ENCODE data around the gene VHLL.
"Not testable (repeated sequence)": the region's sequence is repeated elsewhere in the genome, so short reads cannot be mapped to it uniquely, and the experiment has no call there.

Gene VHLL

DNA sequence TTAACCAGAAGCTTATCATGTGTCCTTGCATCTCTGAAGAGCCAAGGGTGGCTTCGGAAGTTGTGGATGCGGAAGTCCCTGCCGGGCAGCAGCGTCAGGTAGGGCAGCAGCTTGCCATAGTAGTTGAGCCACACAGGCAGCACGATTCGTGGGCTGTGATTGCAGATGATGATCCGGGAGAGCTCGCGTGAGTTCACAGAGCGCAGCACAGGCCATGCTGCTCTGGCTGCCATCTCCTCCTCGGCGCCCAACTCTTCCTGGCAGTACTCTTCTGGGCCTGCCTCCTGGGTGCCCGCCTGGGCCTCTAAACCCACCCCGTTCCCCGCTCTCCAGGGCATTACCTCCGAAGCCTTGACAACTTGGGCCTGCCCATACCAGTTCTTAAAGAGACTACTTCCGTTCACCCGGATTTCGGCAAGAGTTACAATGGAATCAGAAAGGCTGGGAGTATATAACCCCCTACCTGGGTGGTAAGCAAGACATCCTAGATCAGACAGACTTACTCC, at the start of gene VHLL:
Gene VHLL, minus strand, starts transcription at position 456 of the 506 bp plus-strand sequence. Its CDS starts 118 bp downstream, at position 338.
- no peak for FAIRE-seq

DNA sequence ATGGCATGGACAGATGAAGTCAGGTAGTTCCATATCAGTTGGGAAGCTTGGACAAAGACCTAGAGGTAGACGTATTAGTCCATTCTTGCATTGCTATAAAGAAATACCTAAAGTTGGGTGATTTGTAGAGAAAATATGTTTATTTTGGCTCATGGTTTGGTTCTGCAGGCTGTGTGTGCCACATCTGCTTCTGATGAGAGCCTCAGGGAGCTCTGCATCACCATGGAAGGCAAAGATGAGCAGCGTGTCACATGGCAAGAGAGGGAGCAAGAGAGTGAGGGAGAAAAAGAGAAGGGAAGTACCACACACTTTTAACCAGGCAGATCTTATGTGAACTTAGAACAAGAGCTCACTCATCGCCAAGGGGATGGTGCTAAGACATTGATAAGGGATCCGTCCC, 48.2 kb upstream of the VHLL start:
- no peak for FAIRE-seq

DNA sequence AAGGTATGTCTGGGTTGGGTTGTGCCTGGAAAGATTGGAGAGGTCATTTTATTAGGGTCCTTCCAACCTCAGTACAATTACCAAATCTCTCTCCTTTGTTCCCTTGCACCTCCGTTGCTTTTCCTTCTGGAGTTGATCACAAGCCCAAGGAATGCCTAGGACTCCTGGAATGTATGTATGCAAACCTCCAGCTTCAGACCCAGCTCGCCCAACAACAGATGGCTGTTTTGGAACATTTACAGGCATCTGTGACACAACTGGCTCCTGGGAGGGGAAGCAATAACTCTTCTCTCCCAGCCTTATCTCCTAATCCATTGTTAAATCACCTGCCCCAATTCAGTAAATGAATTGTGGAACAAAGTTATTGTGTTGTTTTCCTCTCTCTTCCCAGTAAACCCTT, 47.5 kb upstream of the VHLL start:
- FAIRE-seq, result no peak

DNA sequence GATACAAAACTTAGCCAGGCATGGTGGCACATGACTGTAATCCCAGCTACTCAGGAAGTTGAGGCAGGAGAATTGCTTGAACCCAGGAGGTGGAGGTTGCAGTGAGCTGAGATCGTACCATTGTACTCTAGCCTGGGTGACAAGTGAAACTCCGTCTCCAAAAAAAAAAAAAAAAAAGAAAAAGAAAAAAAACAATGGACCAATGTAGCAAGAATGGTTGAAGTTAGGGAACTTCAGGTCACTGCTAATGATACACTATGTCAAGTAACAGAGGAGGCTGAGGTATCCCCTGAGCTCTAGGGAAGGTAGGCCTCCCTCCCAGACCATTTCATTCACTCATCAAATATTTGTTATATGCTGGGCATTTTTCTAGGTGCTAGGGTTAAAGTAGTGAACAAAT, 46.9 kb upstream of the VHLL start:
- not testable (repeated sequence) for FAIRE-seq

DNA sequence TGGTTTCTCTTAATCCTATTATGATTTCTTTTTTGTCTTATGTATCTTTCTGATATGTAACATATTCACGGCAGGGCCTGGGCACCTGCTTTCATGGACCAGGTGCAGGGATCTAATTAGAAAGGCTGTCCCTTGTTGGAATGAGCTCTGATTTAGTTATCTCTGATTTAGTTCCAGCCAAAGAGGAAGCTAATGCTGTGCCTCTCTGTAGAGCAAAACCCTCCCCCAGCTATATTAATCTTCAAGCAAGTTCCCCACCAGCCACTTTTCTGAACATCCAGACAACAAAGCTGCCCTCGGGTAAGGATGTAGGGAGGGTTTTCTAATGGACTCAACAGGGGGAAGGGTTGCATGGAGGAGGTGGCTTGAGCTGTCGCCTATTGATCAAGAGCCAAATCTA, 45.3 kb upstream of the VHLL start:
- no peak for FAIRE-seq

DNA sequence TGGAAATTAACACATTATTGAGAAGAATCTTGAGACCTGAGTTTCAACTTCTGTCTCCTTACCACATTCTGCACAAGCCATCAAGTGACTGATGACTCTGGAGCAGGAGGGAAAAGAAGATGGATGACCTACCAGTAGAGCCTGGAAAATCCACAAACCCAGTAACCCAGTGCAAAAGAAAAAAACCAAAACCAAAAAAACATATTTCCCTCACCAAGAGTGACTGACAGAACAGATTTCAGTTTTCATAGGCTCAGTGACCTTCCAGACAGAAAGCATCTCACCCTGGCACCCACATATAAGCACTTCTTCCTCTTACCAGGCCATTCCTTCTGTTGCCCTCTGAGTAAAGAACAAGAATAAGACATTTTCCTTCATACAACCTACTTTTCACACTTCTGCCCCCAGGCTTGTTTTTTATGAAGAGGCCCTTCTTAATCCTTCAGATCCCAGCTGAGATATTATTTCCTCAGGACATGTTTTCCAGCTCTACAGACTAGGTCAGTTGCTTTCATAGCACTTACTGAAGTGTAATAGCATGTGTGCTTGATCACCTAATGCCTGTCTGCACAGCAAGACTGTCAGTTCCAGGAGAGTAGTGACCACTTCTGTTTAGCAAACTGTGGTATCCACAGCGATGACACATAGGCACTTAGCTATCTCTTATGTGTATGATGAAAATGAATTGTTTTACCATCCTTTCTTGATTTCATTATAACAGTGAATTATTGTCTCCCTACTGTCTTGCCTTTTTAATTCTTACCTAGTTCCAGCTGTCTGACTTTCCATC, 43.3 kb upstream of the VHLL start:
- FAIRE-seq, result no peak

DNA sequence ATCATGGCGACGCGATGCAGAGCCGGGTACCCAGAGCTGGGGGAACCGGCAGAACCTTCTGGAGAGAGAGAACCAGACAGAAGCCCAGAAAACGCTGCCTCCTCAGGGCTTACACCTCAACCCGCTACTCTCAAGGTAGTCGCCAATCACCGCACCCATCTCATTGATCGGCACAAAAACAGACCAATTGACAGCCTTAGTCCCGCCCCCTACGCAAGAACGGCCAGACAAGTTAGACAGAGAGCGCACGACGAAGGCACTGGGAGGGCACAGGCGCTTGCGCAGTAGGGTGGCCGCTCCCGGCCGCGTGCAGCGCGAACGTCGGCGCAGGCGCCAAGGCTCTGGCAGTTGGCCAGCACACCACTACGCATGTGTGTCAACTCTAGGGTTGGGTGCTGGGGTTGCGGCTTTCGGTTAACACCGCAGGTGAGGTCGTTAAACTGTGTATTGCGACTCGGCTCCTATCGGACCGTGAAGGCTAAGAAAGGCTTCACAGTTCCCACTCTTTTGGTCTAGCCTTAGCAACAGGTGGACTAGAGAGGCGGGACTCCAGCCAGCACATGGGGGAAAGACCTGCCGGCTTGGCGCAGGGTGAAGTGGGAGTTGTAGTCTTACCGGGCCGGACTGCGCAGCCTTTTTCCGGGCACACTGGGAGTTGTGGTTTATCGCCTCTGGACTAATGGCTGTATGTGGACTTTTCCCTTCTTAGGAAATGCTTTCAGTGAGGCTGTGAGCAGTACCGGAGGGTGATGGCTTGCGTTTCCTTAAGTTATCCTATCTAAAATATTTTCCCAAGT, 39.3 kb upstream of the VHLL start, which contains the start of the genes CCT3 and TSACC:
Gene CCT3, minus strand, starts transcription at position 113 of the 797 bp plus-strand sequence. Its CDS starts 108 bp downstream, at position 5.
Gene TSACC, plus strand, starts transcription at position 347 of the 797 bp plus-strand sequence. CDS start 1,232 bp downstream, outside the sequence.
- peak; percentile 89 for FAIRE-seq

DNA sequence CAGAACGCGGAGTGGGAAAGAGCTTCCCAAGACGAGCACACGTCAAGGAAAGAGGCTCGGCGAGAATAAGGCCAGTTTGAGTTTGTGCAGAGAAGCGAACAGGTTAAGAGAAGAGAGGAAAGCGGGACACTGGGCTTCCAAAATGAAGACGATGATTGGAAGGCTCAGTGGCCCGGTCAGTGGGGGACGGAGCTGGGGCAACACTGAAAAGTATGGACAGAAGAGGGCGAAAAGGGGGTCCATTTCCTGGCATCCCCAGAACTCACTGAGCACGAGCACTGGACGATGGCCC, 38.7 kb upstream of the VHLL start:
- no peak for FAIRE-seq

DNA sequence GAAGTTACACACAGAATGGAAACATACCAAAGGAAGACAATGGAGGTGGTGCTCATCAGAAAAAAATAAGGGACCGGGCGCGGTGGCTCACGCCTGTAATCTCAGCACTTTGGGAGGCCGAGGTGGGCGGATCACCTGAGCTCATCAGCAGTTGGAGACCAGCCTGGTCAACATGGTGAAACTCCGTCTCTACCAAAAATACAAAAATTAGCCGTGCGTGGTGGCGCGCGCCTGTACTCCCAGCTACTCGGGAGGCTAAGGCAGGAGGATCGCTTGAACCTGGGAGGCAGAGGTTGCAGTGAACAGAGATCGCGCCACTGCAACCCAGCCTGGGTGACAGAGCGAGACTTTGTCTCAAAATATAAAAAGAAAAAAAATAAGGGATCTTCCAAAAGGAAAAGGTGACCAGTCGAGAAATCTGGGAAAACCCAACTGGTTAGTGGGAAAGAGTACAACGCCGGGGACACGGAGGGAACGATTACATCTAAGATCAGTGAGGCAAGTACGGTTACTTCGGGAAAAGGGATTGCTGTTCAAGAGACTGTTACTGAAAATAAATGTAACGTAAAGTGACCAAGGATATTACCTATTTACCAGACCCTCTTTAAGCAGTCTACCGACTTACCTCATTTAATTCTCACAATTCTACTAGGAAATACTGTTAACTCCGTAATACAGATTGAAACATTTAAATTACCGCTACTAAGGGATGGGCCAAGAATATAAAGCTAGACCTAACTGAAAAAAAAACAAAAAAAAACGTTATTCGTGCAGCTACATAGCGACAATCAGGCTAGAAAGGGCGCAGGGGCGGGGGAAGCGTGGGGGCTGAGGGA, 38.2 kb upstream of the VHLL start:
- no peak for FAIRE-seq

DNA sequence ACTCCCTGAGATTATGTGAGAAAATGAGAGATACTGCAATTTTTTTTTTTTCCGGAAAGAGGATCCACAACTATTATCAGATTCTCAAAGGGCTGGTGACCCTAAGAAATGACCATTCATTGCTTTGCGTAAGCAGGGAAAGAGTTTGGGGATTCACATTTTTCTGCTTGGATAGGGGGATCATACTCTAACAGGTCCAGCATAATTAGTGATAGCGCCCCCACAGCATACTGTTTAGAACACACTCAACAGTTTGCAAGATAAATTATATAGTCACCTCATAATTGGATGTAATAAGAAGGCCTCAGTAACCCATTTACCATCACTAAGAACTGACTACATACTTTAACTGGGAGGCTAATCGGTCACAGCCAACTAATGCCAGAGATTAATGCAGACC, 37.1 kb upstream of the VHLL start:
- FAIRE-seq, result no peak

DNA sequence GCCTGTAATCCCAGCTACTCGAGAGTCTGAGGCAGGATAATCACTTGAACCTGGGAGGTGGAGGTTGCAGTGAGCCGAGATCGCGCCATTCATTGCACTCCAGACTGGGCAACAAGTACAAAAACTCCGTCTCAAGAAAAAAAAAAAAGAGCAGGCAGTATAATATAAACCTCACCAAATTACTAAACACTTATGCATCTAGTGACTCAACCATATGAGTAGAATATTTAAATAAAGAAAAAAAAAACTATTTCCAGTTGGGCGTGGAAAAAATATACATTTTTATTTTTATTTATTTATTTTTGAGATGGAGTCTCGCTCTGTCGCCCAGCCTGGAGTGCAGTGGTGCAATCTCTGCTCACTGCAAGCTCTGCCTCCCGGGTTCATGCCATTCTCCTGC, 24.1 kb upstream of the VHLL start:
- FAIRE-seq, result not testable (repeated sequence)

DNA sequence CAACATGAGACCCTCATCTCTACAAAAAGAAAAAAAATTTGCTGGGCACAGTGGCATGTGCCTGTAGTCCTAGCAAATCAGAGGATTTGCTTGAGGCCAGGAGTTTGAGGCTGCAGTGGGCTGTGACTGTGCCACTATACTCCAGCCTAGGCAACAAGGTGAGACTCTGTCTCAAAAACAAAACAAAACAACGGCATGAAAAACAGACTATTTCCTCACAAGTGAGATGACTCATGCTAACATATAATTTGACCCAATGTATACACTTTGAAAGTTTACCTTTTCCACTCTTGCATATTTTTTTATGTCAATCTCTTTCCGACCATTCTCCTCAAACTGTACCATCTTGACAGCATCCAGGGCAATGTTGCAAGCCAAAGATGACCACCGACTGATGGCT, 21.5 kb upstream of the VHLL start:
- FAIRE-seq, result no peak

DNA sequence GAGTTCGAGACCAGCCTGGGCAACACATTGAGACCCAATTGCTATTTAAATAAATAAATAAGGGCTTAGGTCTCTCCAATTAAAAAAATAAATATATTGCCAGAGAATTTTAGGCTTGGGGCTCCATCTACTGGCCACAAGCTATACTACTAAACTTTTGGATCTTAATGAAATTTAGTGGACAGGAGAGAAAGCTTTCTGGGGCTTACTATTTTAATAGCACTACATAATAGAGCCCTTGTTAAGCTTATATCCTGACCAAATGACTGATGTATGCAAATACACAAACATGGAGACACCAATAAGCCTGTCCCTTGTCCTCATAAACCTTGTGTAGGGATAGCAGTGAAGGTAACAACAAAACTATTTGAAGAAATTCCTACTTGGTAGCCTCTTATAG, 20.6 kb upstream of the VHLL start:
- no peak for FAIRE-seq

DNA sequence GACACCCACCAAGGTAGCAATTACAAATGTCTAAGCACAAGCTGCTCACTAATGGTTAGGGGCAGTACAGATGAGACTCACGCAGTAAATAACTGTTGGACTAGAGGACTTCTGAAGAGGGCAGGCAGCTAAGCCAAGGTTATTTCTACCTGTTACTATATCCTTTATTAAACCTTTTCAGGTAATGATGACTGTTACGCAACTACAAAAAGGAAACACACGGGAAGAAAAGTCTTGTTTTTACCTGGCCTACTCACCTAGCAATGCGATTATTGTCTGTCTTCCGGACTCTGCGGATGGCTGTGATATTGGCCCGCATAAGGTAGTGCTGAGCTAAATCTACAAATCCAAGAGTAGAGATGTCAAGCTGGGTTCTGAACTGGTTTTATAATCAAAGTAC, 17.8 kb upstream of the VHLL start:
- FAIRE-seq, result no peak

DNA sequence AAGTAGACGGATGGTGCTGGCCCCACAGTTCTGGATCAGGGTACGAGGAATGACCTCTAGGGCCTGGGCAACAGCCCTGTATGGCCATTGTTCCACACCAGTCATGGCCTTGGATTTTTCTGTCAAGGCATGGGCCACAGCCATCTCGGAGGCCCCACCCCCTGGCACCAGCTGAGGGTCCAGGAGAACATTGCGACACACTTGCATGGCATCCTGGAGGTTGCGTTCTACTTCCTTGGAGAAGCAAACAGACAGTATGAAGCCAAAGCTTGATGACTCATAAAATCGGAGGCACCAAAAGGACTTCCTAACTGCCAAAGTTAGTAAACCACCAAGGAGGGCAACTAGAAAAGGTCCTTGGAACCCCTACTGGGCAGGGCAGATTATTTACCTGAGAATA, 11.9 kb upstream of the VHLL start:
- FAIRE-seq, result no peak

DNA sequence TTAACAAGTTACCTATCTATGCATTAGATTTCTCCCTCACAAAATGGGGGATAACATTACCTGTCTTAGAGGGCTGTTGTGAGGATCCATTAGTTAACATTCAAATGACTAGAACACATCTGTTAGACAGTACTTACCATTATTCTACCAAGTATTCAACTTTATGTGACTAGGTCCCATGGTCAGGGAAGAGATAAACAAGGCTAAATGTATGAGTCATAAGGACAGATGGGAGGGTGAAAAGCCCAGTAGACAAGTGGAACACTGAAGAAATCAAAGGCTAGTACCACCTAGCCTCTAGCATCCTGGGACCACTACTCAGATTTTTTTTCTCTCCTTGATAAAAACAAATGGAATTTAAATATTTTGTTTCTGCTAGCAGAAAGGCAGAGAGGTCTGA, 9.0 kb upstream of the VHLL start:
- no peak for FAIRE-seq

DNA sequence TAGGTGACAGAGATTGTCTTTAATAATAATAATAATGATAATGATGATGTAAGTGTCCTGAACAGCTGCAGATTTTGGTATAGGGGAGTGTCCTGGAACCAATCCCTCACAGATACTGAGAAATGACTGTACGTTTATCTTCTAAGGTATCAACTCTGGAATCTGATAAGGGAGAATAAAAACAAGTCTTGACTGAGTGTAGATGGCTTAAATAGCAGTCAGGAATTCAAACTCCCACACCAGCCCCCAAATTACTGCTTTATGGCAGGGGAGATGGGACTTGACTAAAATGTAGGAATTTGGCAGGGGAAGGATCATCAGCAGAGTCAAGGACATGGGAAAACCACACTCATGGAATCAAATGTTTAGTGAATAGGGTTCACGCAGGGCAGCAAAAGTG, 6.1 kb upstream of the VHLL start:
- no peak for FAIRE-seq

DNA sequence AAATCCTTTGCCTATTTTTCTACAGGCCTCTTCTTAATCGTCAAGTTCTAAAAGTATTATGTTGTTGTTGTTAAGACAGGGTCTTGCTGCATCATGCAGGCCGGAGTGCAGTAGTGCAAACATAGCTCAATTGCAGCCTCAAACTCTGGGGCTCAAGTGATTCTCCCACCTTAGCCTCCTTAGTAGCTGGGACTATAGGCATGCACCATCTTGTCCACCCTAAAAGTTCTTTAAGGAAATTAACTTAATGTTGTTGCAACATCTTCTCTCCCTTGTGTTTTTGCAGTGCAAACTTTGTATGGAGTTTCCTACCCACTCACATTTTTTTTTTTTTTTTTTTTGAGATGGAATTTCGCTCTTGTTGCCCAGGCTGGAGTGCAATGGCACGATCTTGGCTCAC, 4.1 kb upstream of the VHLL start:
- no peak for FAIRE-seq

DNA sequence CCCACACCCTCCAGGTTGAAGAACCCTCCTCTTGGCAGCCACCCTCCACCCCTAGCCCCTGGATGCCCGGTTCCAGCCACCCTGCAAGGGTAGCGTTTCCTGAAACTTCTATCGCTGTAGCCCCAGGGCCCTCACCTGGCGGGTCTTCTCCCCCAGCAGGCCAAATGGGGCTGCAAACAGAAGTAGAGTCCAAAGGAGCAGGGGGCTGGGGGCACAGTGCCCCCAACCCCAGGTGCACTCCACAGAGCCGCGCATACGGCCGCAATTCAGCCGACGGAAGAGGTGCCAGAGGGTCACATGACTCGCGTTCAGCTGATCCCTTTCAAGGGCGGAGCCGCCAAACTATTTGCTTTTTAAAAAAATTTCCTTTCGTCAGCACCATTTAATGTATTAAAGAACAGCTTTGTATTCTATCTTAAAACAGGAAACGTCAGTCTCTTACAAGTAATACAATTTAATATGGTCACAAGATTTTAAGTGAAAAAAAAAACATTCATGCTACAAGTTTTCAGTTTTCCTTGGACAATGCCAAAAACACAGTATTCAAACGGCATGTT, 3.6 kb downstream of the VHLL start, which contains the start of gene GLMP:
Gene GLMP, minus strand, starts transcription at position 289 of the 557 bp plus-strand sequence. Its CDS starts 34 bp downstream, at position 255.
- peak; percentile 97 for FAIRE-seq

DNA sequence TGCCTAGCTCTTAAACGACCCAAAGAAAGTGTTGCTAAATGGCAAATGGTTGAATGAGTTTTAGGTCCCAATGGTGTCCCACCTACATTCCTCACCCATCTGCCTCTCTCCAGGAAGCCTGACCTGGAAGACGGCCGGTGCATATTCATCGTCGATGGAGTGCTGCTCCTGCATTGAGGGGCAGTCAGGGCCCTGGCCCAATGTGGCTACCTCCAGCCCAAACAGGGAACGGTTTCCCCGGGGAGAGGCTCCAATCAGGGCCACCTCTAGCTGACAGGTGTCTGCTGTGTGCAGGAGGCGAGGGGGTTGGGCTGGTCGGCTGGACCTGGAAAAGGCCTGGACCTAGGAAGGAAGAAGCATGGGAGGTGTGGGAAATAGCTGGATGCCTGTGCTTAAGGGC, 5.2 kb downstream of the VHLL start:
- FAIRE-seq, result no peak

DNA sequence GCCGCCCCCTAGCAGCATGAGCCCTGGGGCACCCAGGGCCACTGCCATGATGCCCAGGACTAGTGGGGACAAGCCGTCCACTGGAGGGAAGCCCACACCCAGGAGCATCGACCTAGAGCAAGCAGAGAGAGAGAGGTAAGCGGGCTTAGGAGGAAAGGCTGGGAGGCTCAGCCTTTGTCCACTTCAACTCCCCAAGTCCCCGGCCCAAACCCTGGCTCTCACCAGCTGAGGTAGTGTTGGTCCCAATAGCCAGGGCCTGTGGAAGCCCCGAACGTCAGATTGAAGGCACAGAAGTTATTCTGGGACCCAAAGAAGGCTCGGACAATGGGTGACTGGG, 6.0 kb downstream of the VHLL start:
- no peak for FAIRE-seq

DNA sequence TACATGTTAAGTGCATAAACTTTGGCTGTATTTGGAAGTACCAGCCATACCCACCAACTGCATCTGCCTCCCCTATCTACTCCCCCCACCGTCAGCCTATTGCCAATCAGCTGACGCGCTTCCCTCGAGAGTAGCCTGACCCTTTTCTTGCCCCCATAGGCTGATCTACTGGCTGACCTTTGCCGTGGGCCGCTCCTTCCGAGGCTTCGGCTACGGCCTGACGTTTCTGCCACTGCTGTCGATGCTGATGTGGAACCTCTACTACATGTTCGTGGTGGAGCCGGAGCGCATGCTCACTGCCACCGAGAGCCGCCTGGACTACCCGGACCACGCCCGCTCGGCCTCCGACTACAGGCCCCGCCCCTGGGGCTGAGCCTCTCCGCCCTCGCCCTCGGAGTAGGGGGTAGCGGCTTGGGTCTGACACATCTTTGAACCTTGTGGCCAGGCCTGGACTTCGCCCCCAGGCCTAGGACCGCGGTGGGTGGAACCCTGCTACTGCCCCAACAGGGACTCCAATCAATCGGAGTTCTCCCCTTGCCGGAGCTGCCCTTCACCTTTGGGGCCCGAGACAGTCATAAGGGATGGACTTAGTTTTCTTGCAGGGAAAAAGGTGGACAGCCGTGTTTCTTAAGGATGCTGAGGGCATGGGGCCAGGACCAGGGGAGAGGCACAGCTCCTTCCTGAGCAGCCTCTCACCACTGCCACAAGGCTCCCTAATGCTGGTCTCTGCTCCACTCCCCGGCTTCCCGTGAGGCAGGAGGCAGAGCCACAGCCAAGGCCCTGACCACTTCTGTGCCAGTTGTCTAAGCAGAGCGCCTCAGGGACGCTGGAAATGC, 7.7 kb downstream of the VHLL start:
- no peak for FAIRE-seq

All from islet of Langerhans (tissue), 1 donor.